ENCODE measurements around the gene ARHGAP24.

GRCh38 chr4:85696661-85697060, 221.7 kb downstream of the ARHGAP24 start:
- no peak for TF ChIP-seq CTCF (IDR thresholded peaks at IDR 0.05)
- TF ChIP-seq POLR2A (IDR thresholded peaks at IDR 0.05): no peak
- TF ChIP-seq EP300 (IDR thresholded peaks at IDR 0.05): no peak
